Muscle of arm (tissue), 14 donors: ENCODE results near the gene PEX5L. TPM values are rescaled to one million over a fixed set of nuclear protein-coding genes. Genes with fewer than 3 reads are reported as not detected.
A peak's percentile ranks its signal among the peaks of the same experiment; 100 is the strongest.
"Not testable (repeated sequence)": the region's sequence is repeated elsewhere in the genome, so short reads cannot be mapped to it uniquely, and the experiment has no call there.

ENCODE experiments used
- DNase-seq: peaks from one replicate; pipeline ENCODE4 v3.0.0-alpha.2; 2013
- long read RNA-seq, 11 donors: transcript quantifications; one replicate each; lab custom pipeline, GENCODE V29; 2026
- polyA plus RNA-seq, 12 donors: library from polyadenylated mRNA; unstranded; fragments of 120-200 nt; gene quantifications; one replicate each; pipeline ENCODE4 v1.2.1, GENCODE V29; 2013; ENCODE audit not compliant: insufficient read length in 12 of 12

Gene PEX5L, protein sequence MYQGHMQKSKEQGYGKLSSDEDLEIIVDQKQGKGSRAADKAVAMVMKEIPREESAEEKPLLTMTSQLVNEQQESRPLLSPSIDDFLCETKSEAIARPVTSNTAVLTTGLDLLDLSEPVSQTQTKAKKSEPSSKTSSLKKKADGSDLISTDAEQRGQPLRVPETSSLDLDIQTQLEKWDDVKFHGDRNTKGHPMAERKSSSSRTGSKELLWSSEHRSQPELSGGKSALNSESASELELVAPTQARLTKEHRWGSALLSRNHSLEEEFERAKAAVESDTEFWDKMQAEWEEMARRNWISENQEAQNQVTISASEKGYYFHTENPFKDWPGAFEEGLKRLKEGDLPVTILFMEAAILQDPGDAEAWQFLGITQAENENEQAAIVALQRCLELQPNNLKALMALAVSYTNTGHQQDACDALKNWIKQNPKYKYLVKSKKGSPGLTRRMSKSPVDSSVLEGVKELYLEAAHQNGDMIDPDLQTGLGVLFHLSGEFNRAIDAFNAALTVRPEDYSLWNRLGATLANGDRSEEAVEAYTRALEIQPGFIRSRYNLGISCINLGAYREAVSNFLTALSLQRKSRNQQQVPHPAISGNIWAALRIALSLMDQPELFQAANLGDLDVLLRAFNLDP
- polyA plus RNA-seq = under 1 TPM in 10 of 12 donors, not detected in 2; 0.14 to 0.54 (median 0.26) TPM
- long read RNA-seq, donor 1 = 0 reads
- long read RNA-seq, donor 2 = 0 reads
- long read RNA-seq, donor 3 = 0 reads
- long read RNA-seq, donor 4 = 0 reads
- long read RNA-seq, donor 5 = 0 reads
- long read RNA-seq, donor 6 = 0 reads
- long read RNA-seq, donor 7 = 0 reads
- long read RNA-seq, donor 8 = 0 reads
- long read RNA-seq, donor 9 = 0 reads
- long read RNA-seq, donor 10 = 0 reads
- long read RNA-seq, donor 11 = 0 reads

DNA sequence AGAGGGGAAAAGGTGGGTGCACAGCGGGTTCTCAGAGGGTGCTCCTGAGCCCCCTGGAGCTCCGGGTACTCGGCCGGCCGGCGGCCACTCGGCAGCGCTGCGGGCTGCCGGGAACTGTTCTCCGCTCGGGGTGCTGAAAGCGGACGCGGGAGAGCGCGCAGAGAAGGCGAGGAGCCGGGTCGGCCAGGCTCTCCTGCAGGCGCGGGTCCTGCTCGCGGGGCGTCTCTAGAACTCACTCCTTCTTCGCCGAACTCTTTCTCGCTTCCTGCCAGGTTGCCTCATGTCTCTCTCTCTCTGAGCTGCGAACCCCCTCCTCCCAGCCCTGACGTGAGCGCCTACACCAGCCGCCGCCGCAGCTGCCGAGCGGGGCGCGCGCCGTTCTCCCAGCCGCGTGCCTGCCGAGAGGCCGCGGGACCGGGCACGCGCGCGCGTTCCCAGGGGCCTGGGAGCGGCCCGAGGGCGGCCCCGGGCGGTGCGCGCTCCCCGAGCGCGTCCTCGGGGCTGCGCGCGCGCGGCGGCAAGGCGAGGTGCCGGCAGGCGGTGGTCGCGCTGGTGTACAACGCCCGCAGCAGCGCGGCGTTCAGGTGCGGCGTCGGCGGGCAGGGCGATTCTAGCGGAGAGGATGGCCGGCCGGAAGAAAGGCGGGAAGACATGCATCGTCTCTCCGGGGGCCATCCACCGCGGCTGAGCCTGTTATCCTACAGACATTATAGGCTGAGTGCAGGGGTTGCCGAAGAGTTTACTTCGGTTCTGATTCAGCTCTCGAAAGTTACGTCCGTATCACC lies at the start of gene PEX5L:
Gene PEX5L, minus strand, starts transcription at position 267 of the 785 bp plus-strand sequence. CDS start 338 bp downstream, outside the sequence.
- DNase-seq = peak; percentile 60

DNA sequence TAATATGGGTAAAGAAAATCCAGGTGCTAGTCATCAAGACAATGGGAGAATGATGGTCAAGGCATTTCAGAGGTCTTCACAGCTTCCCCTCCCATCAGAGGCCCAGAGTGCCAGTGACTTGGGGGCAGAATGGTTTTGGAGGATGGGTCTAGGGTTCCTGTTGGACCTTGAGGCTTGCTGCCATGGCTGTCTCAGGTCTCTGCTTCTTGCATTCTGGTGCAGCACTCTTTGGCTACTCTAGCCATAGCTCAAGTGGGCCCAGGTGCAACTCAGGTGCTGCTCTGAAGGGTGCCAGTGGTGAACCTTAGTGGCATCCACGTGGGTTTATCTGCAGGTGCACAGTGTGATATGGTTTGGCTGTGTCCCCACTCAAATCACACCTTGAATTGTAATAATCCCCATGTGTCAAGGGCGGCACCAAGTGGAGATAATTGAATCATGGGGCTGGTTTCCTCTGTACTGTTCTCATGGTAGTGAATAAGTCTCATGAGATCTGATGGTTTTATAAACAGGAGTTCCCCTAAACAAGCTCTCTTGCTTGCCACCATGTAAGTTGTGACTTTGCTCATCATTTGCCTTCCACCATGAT lies 48.5 kb upstream of the PEX5L start:
- DNase-seq = no peak

DNA sequence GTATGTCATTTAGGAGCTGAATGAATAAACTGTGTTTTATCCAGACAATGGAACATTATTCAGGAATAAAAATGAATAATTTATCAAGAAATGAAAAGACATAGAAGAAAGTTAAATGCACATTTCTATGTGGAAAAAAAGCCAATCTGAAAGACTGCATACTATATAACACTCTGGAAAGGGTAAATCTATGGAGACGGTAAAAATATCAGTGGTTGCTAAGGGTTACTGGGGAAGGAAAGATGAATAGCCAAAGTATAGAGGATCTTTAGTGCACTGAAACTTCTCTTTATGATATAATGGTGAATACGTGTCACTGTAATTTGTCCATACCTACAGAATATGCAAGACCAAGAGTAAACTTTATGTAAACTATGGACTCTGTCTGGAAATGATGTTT lies 46.0 kb upstream of the PEX5L start:
- DNase-seq = no peak

DNA sequence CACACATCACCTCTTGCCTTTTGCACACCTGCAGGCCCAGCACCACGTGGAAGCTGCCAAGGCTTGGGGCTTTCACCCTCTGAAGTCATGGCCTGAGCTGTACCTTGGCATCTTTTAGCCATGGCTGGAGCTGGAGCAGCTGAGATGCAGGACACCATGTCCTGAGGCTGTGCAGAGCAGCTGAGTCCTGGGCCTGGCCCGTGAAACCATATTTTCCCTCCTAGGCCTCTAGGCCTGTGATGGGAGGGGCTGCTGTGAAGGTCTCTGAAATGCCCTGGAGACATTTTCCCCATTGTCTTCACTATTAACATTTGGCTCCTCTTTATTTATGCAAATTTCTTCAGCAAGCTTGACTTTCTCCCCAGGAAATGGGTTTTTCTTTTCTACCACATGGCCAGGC lies 41.9 kb upstream of the PEX5L start:
- no peak for DNase-seq

DNA sequence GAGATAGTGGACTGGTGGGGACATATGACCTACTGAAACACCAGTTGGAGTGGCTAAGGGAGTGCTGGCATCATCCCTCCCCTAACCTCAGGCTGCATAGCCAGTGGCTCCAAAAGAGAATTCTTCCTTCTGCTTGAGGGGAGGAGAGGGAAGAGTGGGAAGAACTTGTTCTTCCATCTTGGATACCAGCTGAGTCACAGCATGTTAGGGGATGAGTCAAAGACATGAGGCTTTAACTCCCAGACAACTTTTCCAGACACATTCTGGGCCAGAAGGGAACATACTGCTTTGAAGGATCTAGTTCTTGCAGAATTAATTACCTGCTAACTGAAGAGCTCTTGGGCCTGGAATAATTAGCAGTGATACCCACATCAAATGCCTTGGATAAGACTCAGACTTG lies 36.8 kb upstream of the PEX5L start:
- no peak for DNase-seq

DNA sequence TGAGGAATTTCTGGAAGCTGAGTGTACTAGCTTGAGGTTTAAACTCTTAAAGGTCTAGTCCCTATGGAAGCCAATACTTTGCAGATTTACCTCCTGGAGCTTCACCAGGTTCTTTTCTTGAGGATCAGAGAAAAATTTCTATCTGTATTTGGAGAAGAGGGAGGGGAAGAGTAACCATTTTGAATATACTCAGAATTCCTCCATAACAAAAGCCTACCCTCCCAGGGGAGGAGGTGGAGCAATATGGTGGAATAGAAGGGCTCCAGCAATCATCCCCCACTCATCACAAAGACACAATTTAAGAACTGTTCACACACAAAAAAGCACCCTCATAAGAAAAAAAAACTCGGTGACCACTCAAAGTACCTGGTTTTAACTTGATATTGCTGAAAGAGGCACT lies 36.0 kb upstream of the PEX5L start:
- no peak for DNase-seq

DNA sequence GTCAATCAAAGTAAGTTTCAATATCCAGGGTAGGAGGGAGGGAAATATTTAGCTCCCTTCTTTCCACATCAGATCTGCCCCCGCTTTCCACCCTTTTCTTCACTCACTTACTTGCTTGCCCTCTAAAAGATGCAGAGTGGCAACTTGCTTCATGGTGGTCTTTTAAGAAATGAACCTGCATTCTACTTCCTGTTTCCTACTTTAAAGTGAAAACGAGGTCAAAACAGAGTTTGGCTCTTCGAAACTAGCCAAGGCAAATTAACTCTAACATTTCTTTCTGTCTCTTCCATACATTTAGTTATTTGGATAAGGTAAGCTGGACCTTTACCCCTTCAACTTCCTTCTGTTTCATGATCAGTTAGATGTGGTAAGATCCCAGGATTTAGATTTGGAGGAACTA lies 34.2 kb upstream of the PEX5L start:
- DNase-seq = no peak

DNA sequence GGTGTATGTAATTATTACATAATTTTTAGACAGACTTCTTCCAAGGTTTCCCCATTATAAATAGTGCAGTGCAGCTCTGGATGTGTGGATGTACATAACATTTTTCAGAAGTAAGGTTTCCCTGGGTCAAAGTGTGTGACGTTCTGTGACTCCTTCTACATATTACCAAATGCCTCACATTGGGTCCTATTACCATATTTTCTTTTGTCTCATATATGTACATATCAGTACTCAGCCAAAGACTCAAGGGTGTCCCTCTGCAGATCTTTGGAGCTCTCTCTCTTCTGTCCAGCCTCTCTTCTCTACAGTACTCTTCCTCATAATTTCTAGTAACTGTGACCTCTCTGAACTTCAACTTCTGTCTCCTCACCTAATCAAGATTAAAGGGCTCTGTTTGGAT lies 31.3 kb upstream of the PEX5L start:
- no peak for DNase-seq

DNA sequence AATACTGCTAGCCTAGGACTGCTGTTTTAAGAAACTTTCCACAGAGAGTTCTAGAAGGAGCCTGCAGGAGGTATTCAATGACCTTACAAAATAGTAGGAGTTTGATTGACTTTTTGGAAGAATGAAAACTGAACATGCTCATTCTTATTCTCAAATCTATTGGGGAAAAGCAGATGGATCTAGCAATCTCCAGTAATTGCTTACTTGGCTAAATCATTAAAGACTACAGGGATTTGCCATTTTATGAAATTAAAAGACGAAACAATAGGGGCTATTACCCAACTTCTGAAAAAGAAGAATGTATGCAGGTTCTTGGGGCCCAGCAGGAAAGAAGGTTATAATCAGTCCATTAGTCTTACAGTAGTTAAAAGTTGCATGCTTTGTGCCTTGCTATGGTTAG lies 29.9 kb upstream of the PEX5L start:
- no peak for DNase-seq

DNA sequence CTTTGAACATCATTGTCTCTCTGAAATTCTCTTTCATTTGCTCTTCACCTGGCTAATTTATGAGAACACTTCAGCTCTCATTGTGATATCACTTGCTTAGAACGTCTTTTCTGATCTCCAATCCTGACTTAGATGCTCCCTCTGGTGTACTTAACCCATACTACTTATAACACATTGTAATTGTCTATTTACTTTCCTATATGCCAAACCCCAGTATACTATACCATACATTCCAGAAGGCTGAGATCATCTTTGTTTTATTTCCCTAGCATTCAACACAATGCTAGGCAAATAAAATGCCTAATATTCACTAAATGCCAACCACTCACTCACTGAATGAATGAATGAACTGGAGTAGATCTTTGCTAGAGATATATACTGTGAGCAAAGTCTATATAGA lies 27.0 kb upstream of the PEX5L start:
- DNase-seq = no peak

DNA sequence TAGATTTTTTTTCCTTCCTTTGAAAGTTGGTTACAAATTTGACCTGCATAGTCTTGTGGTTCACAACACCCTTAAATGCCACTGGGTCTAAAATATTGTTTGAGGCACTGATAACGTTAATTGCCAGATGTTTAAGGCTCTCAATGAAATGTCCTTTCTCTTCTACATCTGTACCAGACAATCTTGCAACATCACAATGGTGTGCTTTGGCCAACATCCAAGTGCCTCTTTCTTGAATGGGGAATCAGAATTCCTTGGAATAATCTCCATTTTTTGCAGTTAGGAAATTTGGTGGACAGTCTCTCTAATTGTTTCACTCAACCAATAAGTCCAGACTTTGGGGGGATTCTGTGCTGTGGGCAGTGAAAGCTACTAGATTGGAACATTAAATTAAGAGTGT lies 26.0 kb upstream of the PEX5L start:
- DNase-seq = no peak

DNA sequence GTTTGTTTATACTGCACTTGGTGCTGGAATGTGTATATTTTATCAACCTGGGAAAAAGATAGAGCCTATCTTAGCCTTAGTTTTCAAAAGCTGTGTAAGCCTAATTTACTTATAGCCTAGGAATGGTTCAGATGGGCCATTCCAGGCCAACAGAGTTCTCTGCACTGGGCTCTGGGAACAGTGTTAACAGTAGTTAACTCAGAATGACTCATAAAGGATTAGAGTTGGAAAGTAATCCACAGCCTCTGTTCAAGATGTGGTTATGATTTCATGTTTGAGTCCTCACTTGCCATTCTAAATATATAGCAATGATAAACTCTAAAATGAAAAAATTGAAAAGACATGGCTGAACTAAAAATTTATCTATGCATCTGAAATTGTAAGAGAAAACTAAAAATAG lies 22.6 kb upstream of the PEX5L start:
- no peak for DNase-seq

DNA sequence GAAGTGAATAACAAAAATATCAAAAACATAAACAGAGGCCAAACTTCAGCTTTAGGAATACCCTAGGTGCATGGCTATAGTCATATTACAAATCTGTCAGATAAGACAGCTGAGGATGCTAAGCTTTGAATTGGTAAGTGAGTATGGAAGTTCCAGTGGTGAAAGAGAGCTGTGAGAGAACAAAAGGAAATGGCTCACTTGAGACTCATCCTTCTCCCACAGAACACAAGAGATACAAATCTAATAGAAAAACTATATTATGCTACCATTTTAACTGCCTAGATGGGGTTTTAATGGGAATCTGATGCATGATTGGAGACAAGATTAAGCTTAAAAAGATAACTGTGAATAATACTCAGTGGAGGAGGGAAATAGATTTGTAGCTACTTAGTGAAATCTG lies 21.5 kb upstream of the PEX5L start:
- DNase-seq = no peak

DNA sequence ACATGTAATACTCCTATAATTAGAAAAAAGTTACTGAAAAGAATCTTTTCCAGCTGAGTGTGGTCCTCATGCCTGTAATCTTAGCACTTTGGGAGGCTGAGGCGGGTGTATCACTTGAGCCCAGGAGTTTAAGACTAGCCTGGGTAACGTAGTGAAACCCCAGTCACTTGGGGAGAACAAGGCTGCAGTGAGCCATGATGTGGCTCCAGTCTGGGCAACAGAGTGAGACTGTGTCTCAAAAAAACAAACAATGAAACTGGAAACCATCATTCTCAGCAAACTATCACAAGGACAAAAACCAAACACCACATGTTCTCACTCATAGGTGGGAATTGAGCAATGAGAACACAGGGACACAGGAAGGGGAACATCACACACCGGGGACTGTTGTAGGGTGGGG lies 18.9 kb upstream of the PEX5L start:
- DNase-seq = not testable (repeated sequence)

DNA sequence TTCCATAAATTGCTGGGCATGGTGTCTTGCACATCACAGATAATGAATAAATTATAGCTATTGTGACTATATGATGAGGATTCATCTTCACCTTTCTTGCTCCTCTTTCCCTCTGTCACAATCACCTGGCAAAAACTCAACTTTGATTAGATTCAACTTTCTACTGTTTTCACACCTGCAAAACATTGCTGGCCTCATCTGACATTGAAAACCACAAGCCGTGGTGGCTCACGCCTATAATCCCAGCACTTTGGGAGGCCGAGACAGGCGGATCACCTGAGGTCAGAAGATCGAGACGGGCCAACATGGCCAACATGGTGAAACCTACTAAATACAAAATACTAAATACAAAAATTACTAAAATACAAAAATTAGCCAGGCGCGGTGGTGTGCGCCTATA lies 12.7 kb upstream of the PEX5L start:
- no peak for DNase-seq

DNA sequence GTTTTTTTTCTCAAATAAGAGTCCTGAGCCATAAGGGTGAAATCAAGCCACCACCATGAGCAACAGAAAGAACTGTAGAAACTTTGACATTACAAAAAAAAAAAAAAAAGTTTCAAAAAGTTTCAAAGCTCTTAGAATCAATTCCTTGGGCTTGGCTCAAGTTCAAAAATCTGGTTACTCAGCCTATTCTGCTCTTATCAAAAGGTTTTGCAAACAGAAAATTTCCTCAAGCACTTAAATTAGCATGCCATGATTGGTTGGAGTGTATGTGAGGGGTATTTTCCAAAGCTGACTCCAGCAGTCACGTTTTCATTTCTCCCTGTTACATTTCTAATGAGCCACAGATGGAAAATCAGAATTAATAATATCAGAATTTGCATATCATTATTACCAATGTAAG lies 12.1 kb upstream of the PEX5L start:
- no peak for DNase-seq

DNA sequence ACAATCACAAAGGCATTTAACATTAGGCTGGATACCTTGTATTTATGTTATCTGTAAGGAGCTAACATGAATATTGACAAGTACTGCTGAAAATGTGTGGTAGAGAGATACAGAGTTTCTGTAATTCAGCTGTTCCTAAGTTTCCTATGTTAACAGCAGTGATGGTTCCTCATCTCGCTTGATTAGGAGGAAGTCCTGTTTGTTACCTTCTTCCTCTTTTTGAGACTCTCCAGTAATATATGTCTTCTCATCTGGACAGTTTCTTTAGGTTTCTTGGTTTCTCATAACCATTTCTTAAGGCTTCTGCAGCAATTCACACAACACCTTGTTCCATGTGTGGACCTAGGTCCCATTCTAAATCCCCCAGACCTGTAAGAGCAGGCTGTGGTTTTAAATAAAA lies 11.4 kb upstream of the PEX5L start:
- no peak for DNase-seq

DNA sequence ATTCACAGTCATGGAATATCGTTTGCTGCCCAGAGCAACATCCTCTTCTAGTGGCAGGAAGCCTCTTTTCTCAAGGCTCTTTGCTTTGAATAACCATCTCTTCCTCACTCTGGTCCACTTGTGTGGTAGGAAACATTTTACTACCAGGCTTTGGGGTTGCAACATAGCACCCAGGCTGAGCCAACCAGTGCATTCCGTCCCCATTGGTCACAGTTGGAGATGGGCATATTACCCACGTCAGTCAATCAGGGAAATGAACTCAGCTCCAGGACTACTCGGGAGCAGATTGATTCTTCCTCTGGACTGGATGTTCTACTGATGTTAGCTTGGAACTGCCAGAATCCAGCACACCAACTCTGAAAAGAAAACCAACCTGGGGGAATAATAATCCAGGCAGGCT lies 4.2 kb upstream of the PEX5L start:
- no peak for DNase-seq

DNA sequence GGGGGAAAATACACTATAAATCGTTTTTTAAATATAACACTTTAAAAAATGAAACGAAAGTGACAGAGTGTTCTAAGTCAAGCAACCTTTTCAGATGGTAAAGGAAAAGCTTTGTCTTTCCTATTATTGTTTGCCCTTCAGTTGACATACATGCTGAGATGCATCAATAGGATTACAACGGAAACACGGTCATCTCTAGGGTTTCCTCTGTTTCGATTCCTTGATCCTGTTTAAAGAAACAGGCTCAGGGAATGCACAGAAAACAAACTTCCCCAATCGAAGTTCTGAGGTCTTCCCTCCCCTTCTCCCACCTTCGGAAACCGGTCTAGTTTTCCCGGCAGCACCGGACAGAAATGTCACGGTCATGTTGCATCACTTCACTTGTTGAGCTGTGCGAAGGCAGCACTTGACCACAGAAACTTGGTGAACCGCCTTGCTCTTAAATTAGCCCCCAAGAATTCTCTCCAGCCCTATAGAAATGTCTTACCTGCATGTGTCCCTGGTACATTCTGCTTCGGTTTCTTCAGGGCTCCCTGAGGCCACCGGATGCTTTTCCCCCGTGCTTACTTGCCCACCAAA lies 556 bp downstream of the PEX5L start:
- no peak for DNase-seq

DNA sequence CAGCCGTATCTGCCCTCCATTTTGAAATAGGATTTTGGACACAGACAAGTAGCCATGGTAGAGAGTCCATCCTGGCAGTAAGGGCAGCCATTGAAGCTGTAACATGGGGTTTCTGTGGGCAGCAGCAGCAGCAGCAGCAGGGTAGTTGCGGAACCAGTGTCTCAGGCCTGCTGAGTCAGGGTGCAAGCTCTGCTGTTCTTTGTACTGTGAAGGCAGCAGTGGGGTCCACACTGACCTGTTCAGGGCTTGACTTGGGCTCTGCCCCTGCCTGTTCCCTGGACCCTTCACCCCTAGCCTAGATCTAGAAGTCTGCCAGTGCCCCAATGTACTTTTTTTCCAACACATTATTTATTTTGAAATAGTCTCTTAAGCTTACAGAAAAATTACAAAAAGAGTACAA lies 9.7 kb downstream of the PEX5L start:
- no peak for DNase-seq

DNA sequence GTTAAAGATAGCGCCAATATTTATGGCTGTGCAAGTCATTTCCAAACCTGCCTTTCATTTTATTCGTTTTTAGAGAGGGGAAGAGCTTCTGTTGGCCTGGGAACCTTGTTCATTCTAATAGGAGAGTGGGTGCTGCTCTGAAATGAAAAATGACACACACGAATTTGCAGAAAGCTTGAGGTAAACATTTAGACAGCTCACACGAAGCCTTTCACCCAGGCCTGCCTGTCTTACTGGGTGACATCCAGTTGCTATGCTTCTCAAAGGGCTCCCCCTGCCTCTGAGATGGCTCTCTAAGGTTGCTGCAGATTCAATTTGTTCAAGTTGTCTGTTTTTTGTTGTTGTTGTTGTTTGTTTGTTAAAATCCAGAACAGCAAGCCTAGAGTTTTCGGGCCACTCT lies 18.2 kb downstream of the PEX5L start:
- no peak for DNase-seq

DNA sequence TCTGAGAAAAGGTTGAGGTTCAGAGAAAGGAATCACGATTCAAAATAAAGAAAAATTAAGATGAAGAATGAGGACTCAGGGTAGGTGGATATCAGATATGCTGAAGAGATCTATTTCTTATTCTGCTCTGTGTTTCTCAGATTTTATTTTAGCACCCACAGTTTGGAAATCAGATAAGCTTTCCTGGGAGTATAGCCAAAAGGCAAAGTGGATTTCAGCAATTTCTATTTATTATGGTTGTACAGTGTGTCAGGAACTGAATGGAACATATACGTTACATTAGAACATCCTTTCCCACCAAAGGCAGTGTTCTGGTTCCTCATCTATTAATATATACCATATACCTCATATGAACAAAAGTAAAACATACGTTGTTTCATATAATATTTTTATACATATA lies 18.9 kb downstream of the PEX5L start:
- no peak for DNase-seq
